SJSA1 (cell line): ENCODE measurements around the gene MC1R. TPM values are rescaled to one million over a fixed set of nuclear protein-coding genes. Genes with fewer than 3 reads are reported as not detected.
"Not testable (repeated sequence)": the region's sequence is repeated elsewhere in the genome, so short reads cannot be mapped to it uniquely, and the experiment has no call there.

ENCODE experiments used
- DNase-seq, 2 experiments: peaks; one replicate each; pipeline ENCODE4 v3.0.0-alpha.2; 2015 to 2020; ENCODE audit warnings: low spot score in 2 of 2, low read depth in 1 of 2
- H3K27ac ChIP-seq: fragments of 250-450 bp; sonication (Bioruptor Pico); 2 replicates; pipeline ENCODE4 v1.5.1; 2020; ENCODE audit warnings: mild to moderate bottlenecking, moderate library complexity
- H3K27me3 ChIP-seq: fragments of 250-450 bp; sonication (Bioruptor Pico); replicated peaks from 2 replicates; pipeline ENCODE4 v1.5.1; 2020; ENCODE audit warnings: mild to moderate bottlenecking, moderate library complexity
- H3K36me3 ChIP-seq: fragments of 250-450 bp; sonication (Bioruptor Pico); 2 replicates; pipeline ENCODE4 v1.5.1; 2020; ENCODE audit warnings: mild to moderate bottlenecking
- H3K4me1 ChIP-seq: fragments of 250-450 bp; sonication (Bioruptor Pico); replicated peaks from 2 replicates; pipeline ENCODE4 v1.6.1; 2021; ENCODE audit warnings: mild to moderate bottlenecking
- H3K4me3 ChIP-seq: fragments of 250-450 bp; sonication (Bioruptor Pico); 2 replicates; pipeline ENCODE4 v1.5.1; 2020; ENCODE audit warnings: mild to moderate bottlenecking
- H3K9me3 ChIP-seq: fragments of 250-450 bp; sonication (Bioruptor Pico); replicated peaks from 2 replicates; pipeline ENCODE4 v1.5.1; 2020; ENCODE audit warnings: mild to moderate bottlenecking
- total RNA-seq: library from RNA; depleted of rRNA; stranded (reverse); fragments of >200 nt; shearing (Covaris generic); gene quantifications from 2 replicates; pipeline ENCODE4 v1.2.3, GENCODE V29; 2014

The MC1R gene
- total RNA-seq, 1 experiment from 2014 or later: 9.2 TPM

GRCh38 chr16:89924297-89924924 lies 5.7 kb downstream of the MC1R start:
- H3K36me3 ChIP-seq: peaks cover 7% of the 10 kb centered on the region; the same call in 1 of the 2 replicates
- H3K27ac ChIP-seq: no peak overlapping the region
- peaks cover 6% of the 10 kb centered on the region; the same call in 1 of the 2 replicates for H3K9me3 ChIP-seq
- H3K27me3 ChIP-seq: no peaks in the 10 kb centered on the region
- peaks cover 54% of the 10 kb centered on the region for H3K4me1 ChIP-seq
- no peak overlapping the region for H3K4me3 ChIP-seq
- DNase-seq: no peak

- Histone ChIP-seq H3K36me3 (peaks cover 7% of the 10 kb centered on the region; the same call in 1 of the 2 replicates), H3K4me1 (peaks cover 49% of the 10 kb centered on the region), H3K27ac (no peak overlapping the region), H3K27me3 (no peaks in the 10 kb centered on the region), H3K4me3 (no peak overlapping the region), H3K9me3 (peaks cover 6% of the 10 kb centered on the region; the same call in 1 of the 2 replicates)
- no peak for DNase-seq
Observed at GRCh38 chr16:89924925-89925307, 6.3 kb downstream of the MC1R start.

DNA sequence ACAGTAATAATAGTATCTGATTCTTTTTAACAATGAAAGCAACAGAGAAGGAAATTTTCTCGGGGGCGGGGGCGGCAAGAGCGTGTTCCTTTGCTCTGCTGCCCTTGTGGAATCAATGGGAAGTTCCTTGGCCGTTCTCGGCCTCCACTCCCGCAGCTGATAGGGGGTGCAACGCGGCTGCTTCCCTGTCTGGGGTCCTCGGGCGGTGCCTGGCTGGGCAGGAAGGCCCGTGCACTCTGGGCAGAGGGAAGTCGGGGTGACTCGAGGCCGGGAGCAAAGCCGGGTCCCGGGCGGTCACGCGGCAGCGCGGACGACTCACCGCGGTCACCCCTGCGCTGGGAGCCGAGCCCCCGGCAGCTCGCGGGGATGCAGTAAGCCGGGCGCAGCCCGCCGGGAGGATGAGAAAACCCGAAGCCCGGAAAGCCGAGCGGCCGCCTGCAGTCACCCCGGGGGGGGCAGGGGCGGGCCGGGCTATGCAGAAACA lies 7.0 kb downstream of the MC1R start:
- no peaks in the 10 kb centered on the region for H3K27me3 ChIP-seq
- no peak overlapping the region for H3K27ac ChIP-seq
- H3K9me3 ChIP-seq: peaks cover 6% of the 10 kb centered on the region; the same call in 1 of the 2 replicates
- no peak for DNase-seq
- H3K4me1 ChIP-seq: peaks cover 42% of the 10 kb centered on the region
- peak overlapping the region; percentile 40 for H3K4me3 ChIP-seq
- peaks cover 7% of the 10 kb centered on the region; the same call in 1 of the 2 replicates for H3K36me3 ChIP-seq

DNA sequence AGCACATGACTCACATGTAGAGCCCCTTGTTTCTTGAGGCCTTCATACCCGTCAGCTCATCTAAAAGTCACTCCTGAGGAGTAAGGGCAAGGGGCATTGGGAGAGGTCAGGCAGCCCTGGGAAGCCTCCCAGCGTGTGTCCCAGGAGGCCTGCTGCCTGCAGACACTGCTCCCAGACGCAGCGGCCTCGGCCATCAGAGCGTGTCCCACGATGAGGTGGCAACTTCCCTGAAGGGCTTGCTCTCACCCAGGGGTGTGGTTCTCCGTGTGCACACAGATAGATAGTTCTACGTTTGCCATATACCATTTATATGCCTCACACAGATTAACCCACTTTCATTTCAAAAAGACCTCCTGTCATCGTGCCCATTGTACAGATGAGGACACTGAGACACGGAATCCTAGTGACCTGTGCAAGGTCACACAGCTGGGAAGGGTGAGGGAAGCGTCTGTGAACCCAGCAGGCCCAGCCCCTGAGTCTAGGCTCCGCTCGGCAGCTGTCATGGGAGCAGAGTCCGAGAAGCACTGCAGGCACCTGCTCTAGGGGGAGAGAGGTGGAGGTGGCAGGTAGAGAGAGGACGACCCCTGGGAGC lies 12.7 kb downstream of the MC1R start:
- no peak for DNase-seq
- H3K27me3 ChIP-seq: no peaks in the 10 kb centered on the region
- H3K36me3 ChIP-seq: peaks cover 12% of the 10 kb centered on the region
- H3K4me1 ChIP-seq: peaks cover 2% of the 10 kb centered on the region; the same call in 1 of the 2 replicates
- no peak overlapping the region for H3K4me3 ChIP-seq
- H3K27ac ChIP-seq: no peak overlapping the region
- no peaks in the 10 kb centered on the region for H3K9me3 ChIP-seq

- H3K4me1 ChIP-seq: no peaks in the 10 kb centered on the region
Observed at GRCh38 chr16:89931964-89932363, 13.3 kb downstream of the MC1R start.

DNA sequence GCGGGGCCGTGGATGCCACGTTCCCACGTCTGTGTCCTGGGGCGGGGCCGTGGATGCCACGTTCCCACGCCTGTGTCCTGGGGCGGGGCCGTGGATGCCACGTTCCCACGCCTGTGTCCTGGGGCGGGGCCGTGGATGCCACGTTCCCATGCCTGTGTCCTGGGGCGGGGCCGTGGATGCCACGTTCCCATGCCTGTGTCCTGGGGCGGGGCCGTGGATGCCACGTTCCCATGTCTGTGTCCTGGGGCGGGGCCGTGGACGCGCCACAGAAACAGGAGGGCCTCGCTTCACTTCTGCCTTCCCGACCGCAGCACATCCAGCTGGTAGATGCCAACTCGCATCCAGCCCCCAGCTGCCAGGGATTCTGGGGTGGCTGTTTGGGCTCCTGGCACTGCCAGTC lies 15.4 kb downstream of the MC1R start:
- H3K36me3 ChIP-seq: peaks cover 12% of the 10 kb centered on the region
- H3K9me3 ChIP-seq, H3K4me3 ChIP-seq, H3K27me3 ChIP-seq, DNase-seq, H3K4me1 ChIP-seq, H3K27ac ChIP-seq: not testable (repeated sequence)

More at GRCh38 chr16:89931964-89932363, 13.3 kb downstream of the MC1R start:
- DNase-seq: no peak
- Histone ChIP-seq H3K9me3 (no peaks in the 10 kb centered on the region), H3K36me3 (peaks cover 12% of the 10 kb centered on the region), H3K27me3 (no peaks in the 10 kb centered on the region), H3K27ac (no peak overlapping the region), H3K4me3 (no peak overlapping the region)

DNA sequence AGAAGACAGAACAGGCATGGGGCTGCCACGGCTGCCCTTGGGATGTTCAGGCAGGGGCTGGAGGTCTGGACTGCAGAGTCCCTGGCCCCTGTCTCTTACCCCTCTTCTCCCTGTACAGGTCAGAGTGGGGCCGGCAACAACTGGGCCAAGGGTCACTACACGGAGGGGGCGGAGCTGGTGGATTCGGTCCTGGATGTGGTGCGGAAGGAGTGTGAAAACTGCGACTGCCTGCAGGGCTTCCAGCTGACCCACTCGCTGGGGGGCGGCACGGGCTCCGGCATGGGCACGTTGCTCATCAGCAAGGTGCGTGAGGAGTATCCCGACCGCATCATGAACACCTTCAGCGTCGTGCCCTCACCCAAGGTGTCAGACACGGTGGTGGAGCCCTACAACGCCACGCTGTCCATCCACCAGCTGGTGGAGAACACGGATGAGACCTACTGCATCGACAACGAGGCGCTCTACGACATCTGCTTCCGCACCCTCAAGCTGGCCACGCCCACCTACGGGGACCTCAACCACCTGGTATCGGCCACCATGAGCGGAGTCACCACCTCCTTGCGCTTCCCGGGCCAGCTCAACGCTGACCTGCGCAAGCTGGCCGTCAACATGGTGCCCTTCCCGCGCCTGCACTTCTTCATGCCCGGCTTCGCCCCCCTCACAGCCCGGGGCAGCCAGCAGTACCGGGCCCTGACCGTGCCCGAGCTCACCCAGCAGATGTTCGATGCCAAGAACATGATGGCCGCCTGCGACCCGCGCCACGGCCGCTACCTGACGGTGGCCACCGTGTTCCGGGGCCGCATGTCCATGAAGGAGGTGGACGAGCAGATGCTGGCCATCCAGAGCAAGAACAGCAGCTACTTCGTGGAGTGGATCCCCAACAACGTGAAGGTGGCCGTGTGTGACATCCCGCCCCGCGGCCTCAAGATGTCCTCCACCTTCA lies 16.2 kb downstream of the MC1R start:
- peaks cover 12% of the 10 kb centered on the region for H3K36me3 ChIP-seq

GRCh38 chr16:89935620-89936019 lies 17.0 kb downstream of the MC1R start:
- DNase-seq, H3K27me3 ChIP-seq, H3K4me3 ChIP-seq, H3K4me1 ChIP-seq, H3K27ac ChIP-seq, H3K9me3 ChIP-seq: not testable (repeated sequence)
- peaks cover 12% of the 10 kb centered on the region for H3K36me3 ChIP-seq

More for the DNA sequence above, 16.2 kb downstream of the MC1R start:
- H3K27ac ChIP-seq: no peak overlapping the region
- H3K27me3 ChIP-seq: peaks cover under 1% of the 10 kb centered on the region; the same call in 1 of the 2 replicates
- DNase-seq: no peak
- no peak overlapping the region for H3K4me3 ChIP-seq
- H3K9me3 ChIP-seq: no peaks in the 10 kb centered on the region
- H3K4me1 ChIP-seq: no peaks in the 10 kb centered on the region

GRCh38 chr16:89936034-89936433 lies 17.4 kb downstream of the MC1R start:
- H3K27me3 ChIP-seq: peaks cover 10% of the 10 kb centered on the region
- H3K27ac ChIP-seq: no peak overlapping the region
- no peak overlapping the region for H3K4me3 ChIP-seq
- H3K4me1 ChIP-seq: no peaks in the 10 kb centered on the region
- no peaks in the 10 kb centered on the region for H3K9me3 ChIP-seq
- H3K36me3 ChIP-seq: peaks cover 12% of the 10 kb centered on the region
- no peak for DNase-seq

GRCh38 chr16:89936508-89936907 lies 17.8 kb downstream of the MC1R start:
- no peak for DNase-seq
- no peaks in the 10 kb centered on the region for H3K9me3 ChIP-seq
- H3K4me3 ChIP-seq: no peak overlapping the region
- H3K36me3 ChIP-seq: peaks cover 9% of the 10 kb centered on the region
- no peaks in the 10 kb centered on the region for H3K4me1 ChIP-seq
- H3K27me3 ChIP-seq: peaks cover 10% of the 10 kb centered on the region
- no peak overlapping the region for H3K27ac ChIP-seq

DNA sequence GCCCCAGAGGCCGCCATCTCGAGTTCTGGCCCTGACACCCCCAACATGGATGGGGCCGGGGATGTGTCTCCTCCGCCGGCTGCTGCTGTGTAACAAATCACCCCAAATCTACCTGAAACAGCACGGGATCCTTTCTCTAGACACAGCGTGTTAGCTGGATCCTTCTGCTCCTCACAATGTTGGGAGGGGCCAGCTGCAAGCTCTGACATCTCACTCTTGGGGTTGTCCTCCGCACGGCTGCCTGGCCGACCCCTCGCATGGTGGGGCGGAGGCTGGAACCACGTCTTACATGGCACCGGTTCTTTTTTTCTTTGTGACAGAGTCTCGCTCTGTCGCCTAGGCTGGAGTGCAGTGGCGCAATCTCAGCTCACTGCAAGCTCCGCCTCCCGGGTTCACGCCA lies 18.3 kb downstream of the MC1R start:
- Histone ChIP-seq H3K27ac (no peak overlapping the region), H3K4me1 (no peaks in the 10 kb centered on the region), H3K27me3 (peaks cover 10% of the 10 kb centered on the region), H3K4me3 (no peak overlapping the region), H3K36me3 (peaks cover 8% of the 10 kb centered on the region; the same call in 1 of the 2 replicates), H3K9me3 (no peaks in the 10 kb centered on the region)
- DNase-seq: no peak

DNA sequence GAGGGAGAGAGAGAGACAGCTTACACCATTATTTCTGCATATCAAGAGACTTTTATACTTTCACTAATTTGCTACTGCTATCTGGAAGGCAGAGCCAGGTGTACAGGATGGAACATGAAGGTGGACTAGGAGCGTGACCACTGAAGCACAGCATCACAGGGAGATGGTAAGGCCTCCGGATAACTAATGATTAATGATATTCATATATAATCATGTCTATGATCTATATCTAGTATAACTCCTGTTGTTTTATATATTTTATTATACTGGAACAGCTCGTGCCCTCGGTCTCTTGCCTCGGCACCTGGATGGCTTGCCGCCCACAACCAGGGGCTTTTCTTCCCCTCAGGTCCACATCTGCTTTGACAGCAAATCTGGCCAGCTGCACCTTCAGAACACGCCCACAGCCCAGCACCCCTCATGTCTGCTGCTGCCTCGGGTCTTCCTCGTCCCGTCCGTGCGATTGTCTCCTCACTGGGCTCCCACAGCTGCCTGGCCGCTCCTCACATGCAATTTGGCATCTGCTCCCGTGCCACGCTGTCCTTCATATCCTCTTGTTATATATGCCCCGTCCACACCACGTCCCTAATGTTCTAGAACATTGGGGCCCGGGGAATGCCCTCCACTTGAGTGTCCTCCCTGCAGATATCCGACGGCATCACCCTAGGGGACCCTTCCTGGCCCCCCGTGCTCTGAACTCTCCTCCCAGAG lies 19.7 kb downstream of the MC1R start:
- Histone ChIP-seq H3K27ac (no peak overlapping the region), H3K9me3 (no peaks in the 10 kb centered on the region)

DNA sequence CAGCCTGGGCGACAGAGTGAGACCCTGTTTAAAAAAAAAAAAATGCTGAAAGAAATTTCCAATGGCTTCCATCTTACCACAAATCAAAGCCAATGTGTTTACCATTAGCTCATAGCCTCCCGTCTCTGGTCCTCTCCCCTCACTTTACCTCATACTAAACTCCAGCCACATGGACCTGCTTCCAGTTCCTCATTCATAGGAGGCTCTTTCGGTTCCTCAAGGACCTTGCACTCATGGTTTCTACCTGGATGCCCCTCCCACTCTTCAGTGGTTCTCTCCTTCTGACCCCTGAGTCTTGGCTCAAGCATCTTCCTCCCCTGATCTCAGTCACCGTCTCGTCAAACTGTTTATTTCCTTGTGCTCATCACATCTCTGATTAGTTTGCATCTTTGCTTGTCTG lies 26.1 kb downstream of the MC1R start:
- no peak overlapping the region for H3K4me3 ChIP-seq
- DNase-seq: no peak
- peaks cover 27% of the 10 kb centered on the region for H3K27me3 ChIP-seq

More for the DNA sequence above, 19.7 kb downstream of the MC1R start:
- DNase-seq: no peak
- Histone ChIP-seq H3K27me3 (peaks cover 15% of the 10 kb centered on the region), H3K4me1 (no peaks in the 10 kb centered on the region), H3K4me3 (no peak overlapping the region), H3K36me3 (peaks cover 8% of the 10 kb centered on the region; the same call in 1 of the 2 replicates)

More for the DNA sequence above, 26.1 kb downstream of the MC1R start:
- Histone ChIP-seq H3K4me1 (peaks cover 17% of the 10 kb centered on the region), H3K9me3 (no peaks in the 10 kb centered on the region), H3K27ac (no peak overlapping the region), H3K36me3 (0 out of 2 replicates have a peak, but pooled peaks cover 1% of the 10 kb centered on the region)
